GM19468 (cell line): ENCODE data around the gene FAH.

Experiments
- ATAC-seq: cut with Tn5 transposase; IDR thresholded peaks from one replicate; pipeline ENCODE4 v1.9.1; 2021; ENCODE audit warnings: mild to moderate bottlenecking, moderate library complexity, moderate number of reproducible peaks; ENCODE audit not compliant: unreplicated experiment; ENCODE audit errors: extremely low read depth

FAH gene

DNA sequence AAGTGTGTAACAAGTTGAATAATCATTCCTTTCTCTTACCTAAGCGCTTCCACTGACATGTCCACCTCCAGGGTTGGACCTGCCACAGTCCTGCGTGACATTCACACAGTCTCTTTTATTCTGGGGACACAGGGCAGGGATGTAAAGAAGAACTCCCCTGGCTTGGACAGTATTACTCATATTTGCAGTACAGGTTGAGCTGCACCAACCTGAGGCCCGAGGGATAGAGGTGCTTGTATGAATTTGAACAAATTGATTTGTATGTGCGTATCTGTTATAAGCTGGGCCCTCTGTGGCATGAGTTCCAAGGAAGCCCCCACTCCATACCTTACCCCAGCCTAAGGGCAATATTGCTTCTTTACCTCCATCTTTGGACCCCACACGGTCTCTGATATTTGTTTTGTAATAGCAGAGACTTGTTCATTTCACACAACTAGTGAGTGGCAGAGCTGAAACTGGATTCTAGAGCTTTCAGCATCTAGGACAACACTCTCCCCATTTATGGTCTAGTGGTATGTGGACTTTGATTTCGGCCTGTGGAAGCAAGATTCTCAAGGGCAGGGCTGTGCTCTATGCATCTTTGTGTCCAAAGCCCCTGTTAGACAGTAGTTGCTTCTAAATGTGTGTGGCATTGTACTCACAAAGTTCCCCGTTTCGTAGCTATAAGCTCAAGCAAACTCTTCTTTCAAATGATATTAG, 39.2 kb downstream of the FAH start:
- ATAC-seq = no peak

DNA sequence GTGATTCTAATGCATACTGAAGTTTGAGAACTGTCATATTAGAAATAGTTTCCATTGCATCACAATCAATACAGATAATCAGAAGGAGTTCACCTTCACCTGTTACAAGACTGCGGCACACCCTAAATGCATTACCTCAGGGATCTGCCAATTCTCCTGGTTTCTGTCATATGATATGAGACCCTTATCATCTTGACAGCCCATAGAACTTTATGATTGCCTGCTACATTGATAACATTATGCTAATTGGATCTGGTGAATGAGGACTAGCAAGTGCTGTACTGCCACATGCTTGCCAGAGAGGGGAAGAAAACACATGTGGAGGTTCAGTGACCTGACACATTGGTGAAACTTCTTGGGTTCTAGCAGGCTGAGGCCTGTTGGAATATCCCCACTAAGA, 41.4 kb downstream of the FAH start:
- ATAC-seq = no peak

DNA sequence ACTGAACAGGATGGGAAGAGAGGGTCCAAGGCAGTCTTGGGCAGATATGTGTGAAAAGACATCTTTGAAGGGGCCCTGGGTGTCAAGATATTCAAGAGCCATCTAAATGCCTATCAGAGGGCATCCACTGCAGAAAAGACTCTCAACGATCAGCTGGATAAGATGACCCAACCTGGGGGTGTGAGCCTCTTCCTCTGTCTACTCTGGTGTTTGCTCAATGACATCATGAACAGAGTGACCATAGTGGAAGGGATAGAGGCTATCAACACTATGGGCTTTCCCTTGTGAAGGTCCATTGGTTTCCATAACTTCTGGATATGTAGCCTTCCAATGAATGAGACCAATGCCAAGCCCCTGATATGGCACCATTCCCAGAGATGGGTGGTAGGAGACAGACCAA, 42.1 kb downstream of the FAH start:
- ATAC-seq = no peak

DNA sequence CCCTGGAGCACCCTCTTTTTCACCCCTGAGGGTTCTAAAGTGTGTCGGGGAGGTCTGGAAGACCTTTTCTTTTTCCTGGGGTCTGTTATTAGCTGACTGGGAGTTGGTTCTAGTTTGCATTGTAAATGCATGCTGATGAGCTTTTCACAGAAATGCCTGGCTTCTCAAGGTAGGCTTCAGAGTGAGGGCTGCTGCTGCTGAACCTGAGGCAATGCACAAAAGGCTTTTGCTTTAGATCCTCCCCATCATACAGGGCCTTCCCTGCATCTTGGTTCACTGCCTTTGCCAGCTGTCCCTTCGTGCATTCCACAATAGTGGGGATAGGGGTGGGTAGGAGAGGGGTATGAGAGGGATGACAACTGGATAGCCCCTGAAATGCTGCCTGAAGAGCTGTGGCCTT, 46.6 kb downstream of the FAH start:
- ATAC-seq = no peak

DNA sequence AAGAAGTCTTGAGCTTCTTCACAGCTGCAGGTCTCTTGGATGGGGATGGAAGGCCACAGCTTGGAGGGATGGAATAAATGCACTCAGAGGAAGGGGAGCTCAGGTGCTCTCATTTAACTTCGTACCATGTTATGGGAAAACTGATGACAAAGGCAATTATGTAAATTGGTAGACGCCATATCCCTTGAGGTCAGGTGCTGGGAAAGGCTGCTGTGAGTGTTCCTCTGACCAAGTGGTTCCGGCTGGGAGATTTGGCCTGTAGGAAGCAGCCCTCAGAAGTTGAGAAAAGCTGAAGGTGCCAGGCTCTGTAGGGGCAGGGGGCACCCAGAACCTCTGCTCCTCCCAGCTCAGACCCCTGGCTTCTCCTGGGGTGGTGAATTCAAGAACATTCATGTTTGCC, 47.1 kb downstream of the FAH start:
- no peak for ATAC-seq

DNA sequence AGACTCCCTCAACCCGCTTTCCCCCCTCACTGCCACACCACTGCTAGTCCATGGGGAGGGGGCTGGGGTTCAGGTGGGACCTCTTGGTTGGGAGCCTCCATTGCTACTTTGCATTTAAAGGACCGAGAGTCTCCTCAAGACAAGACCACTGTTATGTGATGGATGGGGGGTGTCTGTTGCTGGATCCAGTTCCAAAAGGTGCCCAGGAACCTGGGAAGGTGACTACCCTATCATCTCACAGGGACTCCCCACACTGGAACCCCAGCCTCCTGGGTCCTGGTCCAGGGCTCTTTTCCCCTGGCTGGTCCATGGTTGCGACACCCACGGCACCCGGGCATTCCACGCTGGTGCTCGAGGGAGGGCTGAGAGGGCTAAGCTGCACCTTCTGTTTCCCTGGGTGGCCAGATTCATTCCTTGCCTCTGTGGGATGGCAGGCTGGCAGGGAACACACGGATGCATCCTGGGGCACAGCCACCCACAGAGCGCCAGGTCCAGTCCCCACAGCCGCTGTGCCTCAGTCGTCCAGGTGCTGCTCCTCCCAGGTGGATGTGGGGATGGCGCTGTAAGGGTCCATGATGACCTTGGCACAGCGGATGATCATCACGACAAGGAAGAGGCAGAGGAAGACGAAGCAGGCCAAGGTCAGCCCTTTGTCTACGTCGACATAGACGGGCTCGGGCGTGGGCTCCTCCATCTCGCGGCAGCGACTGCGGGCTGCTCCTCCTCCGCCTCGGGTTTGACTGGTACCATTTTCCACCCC, 48.6 kb downstream of the FAH start:
- ATAC-seq = no peak

DNA sequence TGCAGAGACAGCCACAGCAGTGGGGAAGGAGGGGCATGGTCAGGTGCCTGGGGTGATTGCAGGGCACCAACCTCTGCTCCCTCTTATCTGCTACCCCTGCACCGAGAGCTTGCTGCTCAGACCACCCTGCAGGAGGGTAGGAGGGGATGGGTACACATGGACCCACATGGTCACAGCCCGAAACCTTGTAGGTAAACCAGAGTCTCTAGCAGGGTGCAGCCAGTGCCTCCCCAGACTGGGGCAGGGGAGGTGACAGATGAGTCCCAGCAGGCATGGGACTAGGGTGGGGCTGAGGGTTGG, 49.2 kb downstream of the FAH start:
- no peak for ATAC-seq

DNA sequence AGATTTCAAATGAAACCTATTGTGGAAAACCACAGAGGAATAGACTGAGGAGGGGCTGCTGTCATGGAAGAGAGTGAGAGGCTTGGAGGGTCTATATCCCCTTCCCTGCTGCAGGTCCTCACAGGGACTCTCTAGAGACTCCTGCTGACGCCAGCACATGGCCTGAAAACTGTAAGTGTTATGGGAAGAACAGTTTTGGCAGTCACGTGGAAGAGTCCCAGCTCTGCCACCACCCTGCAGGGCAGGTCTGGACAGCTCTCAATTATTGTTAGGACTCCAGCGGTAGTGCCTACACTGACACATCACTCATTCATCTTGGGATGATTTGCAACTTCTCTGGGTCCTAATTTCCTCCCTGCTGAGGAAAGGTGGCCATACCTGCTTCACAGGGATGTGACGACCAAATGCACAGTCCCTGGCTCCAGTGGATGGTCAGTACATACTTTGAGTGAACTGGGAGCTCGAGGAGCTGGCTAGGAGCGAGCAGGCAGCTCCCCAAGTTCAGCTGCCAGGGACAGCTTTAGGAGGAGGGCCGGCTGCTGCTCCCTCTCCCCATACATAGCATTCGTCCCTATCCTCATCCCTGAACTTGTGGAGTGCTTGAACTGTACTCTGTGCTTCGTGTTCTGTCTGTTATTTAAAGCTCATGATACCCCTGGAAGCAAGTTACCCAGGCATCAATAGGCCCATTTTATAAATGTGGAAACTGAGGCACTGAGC, 50.0 kb downstream of the FAH start:
- ATAC-seq = no peak

DNA sequence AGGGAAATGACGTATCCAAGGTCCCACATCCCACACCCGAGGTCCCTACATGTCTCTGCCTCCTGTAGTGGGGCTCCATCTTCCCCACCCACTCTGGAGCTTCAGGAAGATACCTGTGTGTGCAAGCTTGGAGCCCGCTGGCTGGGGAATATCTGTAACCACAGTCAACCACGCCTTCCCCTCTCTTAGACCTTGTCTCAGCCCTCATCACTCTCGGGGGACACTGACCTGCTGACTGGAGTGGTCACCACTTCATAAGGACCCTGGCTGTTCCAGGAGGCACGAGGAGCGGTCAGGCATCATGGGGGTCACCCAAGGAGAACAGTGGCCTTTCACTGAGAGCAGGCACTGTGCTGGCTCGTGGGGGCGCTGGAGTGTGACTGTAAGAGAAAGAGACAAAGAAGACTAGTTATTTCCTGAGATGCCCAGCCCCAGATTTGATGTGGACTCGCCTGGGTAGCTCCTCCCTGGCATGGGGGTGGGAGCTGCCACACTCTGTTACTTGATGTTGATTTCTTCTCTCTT, 50.6 kb downstream of the FAH start:
- no peak for ATAC-seq

DNA sequence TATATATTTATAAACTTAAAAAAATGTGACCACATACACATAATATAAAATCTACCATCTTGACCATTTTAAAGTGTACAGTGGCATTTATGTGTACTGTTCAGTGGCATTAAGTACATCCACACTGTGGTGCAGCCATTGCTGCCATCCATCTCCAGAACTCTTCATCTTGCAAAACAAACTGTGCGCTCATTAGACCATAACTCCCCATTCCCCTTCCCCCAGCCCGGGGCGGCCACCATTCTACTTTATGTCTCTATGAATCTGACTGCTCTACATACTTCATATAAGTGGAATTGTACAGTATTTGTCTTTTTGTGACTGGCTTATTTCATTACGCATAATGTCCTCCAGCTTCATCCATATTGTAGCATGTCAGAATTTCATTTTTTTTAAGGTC, 51.4 kb downstream of the FAH start:
- no peak for ATAC-seq

DNA sequence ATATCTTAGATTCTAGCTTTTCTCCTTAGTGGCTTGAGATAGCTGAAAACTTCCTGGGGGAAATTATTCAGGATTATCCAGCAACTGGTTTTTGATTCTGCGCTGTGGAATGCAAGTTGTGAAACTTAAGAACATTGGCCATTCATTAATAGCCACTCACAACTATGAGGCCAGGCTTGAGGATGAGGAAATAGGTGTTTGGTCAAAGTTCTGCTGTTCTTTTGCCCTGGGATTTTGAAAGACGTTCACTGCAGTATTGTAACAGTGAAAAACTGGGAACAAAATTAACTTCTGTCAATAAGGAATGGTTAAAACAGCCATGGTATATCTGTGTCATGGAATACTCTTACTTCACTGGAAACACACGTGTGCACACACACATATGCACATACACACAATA, 55.1 kb downstream of the FAH start:
- no peak for ATAC-seq

DNA sequence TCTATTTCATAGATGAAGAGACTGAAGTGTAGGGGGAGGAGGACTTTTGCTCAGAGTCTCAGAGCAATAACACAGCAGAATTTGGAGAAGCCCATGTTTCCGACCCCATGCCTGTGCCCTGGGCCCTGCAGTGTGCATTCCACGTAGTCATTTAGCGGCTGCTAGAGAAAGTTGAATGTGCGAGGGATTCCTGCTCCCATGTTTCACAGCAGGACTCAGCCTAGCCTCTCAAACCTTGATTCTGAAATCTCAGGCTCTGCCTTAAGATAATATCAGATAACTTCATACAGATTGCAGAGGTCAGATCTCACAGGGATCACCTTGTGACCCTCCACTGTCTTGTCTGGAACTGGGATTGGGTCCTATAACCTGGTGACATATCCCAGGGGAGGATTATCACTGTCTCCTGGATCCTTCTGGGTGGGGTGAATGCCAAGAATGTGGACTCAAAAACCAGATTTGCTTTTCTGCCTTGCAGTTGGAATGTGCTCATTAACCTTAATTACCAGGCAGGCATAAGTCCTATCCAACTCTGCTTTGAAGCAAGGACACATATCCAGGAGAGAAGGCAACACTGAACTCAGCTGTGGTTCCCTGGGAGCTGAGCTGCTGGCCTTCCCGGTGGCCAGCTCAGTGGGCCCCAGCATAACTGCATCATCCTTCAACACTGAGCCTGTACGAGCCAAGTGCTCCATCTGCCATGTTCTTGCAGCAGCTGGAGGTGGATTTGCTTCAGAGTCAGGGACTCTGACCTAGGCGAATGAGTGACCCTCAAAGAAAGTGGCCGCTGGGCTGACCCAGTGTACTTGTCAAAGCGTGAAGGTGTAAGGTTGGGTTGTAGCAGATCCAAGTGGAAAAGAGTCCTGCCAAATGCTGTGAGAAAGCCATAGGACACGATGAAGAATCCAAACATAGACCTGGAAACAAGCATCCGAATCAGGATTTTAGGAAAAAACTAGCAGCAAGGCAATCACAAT, 56.2 kb downstream of the FAH start:
- ATAC-seq = no peak

DNA sequence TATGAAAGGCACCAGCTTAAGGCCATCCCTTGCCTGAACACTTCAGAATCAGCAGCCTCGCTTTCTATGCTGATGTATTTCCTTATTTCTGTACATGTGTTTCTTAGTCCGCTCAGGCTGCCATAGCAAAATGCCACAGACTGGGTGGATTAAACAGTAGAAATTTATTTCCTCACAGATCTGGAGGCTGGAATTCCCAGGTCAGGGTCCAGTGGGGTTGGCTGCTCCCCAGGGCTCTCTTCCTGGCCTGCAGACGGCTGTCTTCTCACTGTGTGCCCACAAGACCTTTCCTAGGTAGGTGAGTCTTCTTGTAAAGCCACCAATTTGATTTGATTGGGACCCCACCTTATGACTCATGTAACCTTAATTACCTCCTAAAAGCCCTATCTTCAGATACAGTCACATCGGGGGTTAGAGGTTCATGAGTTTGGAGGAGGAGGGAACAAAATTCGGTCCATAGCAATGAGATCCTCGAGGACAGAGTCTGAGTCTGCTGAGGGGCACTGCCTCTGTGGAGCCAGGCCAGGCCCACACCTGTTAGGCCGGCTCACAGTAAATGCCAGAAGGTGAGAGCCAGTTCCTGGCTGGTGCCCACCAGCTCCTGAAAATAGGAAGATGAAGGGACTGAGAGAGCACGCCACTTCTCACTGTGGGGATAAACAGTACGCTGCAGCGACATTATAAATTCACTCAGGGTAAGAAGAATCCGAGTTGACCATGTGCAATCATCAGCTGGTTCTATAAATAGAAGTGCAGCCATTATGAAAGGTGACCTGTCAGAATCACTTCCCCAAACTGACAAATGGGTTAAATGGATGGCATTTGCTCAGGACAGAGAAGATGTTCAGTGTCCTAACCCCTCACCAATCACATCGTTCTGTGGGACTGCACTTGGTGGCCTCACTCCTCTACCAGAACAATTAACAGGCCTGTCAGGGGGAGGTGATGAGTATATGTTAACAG, 58.1 kb downstream of the FAH start:
- ATAC-seq = no peak

DNA sequence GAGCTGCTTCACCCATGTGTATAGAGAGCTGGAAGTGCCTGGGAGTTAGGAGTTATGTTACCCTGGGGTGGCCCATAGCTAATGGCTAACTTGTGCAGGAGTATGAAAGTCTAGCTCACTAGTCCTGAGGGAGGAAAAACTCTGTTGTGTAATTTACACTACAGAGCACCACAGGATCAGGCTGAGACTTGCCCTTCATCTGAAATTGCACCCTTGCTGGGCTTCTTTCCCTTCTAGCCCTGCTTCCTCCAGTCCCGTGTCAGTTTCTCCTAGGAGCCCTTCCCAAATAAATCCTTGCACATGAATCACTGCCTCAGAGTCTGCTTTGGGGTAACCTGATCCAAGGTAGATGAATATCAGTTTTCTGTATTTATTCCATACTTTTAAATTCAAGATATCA, 59.2 kb downstream of the FAH start:
- no peak for ATAC-seq

DNA sequence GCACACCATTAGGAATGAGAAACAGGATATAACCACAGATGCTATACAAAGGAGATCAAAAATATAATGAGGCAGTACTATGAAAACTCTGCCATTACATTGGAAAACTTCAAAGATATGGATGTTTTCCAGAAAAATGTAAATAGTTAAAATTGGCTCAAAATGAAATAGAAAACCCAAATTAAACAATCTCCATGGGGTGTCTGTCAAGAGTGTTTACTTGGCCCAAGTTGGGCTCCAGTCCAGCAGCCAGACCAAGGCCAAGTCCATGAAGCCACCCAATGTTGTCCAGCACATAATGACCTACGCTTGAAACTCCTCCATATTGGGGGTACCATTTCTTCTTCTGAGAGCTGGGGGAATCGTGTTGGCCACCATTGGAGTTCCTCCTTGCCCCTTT, 62.1 kb downstream of the FAH start:
- no peak for ATAC-seq

DNA sequence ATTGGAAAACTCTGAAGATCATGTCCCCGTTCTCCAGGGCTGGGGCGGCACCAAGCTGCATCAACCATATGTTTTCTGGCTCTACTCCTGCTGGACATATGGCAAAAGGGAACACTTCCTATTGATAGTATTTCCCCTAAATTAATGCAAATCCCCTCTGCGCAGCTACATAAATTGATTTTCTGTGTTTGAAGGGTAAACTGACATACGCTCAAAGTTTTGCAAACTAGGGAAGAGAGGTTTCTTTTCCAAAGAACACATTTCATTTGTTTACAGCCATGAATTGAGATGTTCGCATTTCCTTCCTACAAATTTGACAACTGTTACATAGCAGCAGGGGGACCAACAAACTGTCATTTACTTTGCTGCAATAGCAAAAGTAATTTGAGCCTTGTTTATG, 63.3 kb downstream of the FAH start:
- ATAC-seq = no peak

DNA sequence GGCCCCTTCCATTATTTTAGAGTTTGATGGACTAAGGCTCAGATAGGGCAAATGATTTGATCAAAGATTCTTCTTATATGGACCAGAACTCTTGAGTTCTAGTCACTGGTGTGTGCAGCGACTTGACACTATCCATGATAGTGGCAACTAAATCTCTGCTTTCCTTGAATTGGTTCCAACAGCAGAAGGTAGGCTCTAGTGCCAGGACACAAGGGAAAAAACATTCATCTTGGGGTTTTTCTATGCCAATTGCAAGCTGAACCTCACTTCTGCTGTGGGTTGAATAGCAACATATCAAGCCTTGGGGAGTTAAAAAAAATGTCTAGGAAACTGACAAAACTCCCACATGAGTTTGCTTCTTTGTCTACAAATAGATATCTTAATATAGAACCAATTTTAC, 64.1 kb downstream of the FAH start:
- ATAC-seq = no peak

DNA sequence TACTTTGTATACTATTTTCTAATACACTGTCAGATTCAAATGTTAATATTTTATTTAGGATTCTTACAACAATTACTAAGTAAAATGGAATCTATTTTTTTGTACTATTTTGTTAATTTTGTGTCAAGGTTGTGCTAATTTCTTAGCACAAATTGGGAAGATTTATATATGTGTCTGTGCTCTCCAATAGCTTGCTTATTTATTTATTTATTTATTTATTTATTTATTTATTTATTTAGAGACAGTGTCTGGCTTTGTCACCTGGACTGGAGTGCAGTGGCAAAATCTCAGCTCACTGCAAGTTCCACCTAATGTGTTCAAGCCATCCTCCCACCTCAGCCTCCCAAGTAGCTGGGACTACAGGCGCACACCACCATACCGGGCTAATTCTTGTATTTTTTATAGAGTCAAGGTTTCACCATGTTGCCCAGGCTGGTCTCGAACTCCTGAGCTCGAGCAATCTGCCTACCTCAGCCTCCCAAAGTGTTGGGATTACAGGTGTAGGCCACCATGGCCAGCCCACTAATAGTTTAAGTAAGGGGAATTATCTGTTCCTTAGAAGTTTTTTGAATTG, 64.6 kb downstream of the FAH start:
- ATAC-seq = no peak

DNA sequence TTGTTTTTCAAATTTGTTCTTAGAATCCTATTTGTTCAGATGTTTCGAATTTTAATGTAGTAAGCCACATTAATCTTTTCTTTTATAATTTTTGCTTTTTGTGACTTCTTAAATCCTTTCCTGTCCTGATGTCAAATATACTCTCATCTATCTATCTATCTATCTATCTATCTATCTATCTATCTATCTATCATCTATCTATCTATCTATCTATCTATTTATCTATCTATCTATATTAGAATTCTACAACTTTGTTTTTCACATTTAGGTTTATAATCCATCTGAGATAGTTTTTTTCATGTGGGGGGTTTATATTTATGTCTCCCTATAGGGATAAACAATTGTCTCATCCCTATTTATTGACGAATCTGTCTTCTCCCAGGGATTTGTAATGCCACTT, 67.2 kb downstream of the FAH start:
- no peak for ATAC-seq
